Measurements from ENCODE around the gene TRPM6. TPM values are rescaled to one million over a fixed set of nuclear protein-coding genes. Genes with fewer than 3 reads are reported as not detected.

TRPM6 gene
- total RNA-seq, 1 donor from 2014 or later = 1.6 TPM

- TF ChIP-seq CTCF (conservative IDR thresholded peaks at IDR 0.05; ENCODE audit: low read depth, low read length) = no peak
- H3K4me3 ChIP-seq (ENCODE audit: low read depth, low read length) = no peak overlapping the region
- DNase-seq (ENCODE audit: low read depth) = no peak
Observed at GRCh38 chr9:74729136-74729695, 158.5 kb downstream of the TRPM6 start.

- no peak overlapping the region for H3K4me3 ChIP-seq (ENCODE audit: low read depth, low read length)
- no peak for DNase-seq (ENCODE audit: low read depth)
- no peak for TF ChIP-seq CTCF (conservative IDR thresholded peaks at IDR 0.05; ENCODE audit: low read depth, low read length)
Observed at GRCh38 chr9:74728176-74728575, 159.5 kb downstream of the TRPM6 start.

GRCh38 chr9:74726581-74726980 is 161.1 kb downstream of the TRPM6 start:
- H3K4me3 ChIP-seq (ENCODE audit: low read depth, low read length) = no peak overlapping the region
- DNase-seq (ENCODE audit: low read depth) = no peak
- TF ChIP-seq CTCF (conservative IDR thresholded peaks at IDR 0.05; ENCODE audit: low read depth, low read length) = no peak

- no peak overlapping the region for H3K4me3 ChIP-seq (ENCODE audit: low read depth, low read length)
- DNase-seq (ENCODE audit: low read depth) = no peak
- TF ChIP-seq CTCF (conservative IDR thresholded peaks at IDR 0.05; ENCODE audit: low read depth, low read length) = no peak
Observed at GRCh38 chr9:74724317-74724716, 163.4 kb downstream of the TRPM6 start.

GRCh38 chr9:74721696-74722660 is 165.7 kb downstream of the TRPM6 start:
- no peak for DNase-seq (ENCODE audit: low read depth)
- no peak overlapping the region for H3K4me3 ChIP-seq (ENCODE audit: low read depth, low read length)
- TF ChIP-seq CTCF (conservative IDR thresholded peaks at IDR 0.05; ENCODE audit: low read depth, low read length) = no peak

GRCh38 chr9:74719306-74719705 is 168.4 kb downstream of the TRPM6 start:
- TF ChIP-seq CTCF (conservative IDR thresholded peaks at IDR 0.05; ENCODE audit: low read depth, low read length) = no peak
- H3K4me3 ChIP-seq (ENCODE audit: low read depth, low read length) = no peak overlapping the region
- no peak for DNase-seq (ENCODE audit: low read depth)

Measured in epithelial cell of proximal tubule (primary cell).